ENCODE data around the gene TRIO.

TRIO gene

DNA sequence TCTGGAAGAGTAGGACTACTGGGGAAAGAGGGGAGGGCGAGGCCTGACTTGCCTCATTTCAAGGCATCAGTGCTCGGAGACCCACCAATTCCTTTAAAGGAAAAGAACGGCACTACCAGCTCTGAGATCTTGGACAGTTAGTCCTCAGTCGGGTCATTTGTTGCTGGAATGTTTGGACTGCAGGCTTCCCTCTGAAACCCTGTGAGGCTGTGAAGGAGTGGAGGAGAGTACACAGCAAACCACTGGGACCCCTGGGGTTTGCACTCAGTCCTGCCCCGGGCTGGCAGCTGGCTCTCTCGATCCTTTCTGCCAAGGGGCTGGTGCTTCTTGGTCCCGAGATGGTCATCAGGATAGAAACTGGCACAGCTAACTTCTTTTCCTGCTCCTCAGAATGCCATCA is 194.5 kb downstream of the TRIO start:
- DNase-seq: no peak

DNA sequence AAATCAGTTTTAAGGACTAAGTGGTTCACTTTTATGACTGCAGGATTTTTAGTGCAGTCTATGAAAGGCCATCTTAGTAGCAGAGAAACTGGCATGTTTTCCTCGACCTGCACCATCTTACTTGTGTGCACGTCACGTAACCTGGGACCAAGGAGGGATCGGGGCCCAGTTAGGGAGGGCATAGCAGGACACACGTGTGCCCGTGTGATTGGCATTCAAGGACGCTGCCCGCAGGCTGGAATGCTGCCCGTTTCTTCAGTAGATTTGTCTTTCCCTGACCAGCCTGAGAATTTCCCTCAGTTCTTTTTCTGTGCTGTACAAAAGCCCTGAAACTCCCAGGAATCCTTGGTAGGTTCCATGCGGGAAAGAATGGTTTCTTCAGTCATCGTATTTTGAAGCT is 196.3 kb downstream of the TRIO start:
- DNase-seq: no peak

DNA sequence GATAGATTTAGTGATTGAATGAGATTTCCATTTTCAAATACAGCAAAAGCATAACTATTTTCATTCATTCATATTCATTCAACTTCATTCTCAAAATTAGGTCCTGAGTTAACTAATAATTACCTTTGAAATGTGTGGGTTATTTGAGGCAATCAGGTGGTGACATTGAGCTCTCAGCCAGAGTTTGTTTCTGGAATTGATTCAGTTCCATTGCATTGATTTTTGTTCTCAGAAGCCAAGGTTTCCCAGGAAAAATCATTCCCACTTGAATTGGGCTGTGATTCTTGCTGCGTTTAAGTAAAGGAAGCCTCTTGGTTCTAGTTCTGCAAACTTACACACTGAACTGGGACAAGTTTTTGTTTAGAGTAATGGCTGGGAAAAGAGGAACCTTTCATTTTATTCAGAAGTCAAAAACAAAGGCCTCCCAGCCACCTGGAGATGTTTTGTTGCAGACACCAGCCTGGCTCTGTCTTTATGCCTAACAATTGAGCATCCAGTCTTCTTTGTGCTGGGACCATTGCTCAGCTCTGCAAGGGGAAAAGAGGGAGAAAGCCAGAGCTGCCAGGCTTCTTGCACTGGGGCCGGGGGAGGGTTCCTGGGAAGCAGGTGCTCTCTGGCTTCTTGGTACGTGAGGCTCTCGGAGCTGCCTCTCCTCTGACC is 198.6 kb downstream of the TRIO start:
- DNase-seq: no peak

DNA sequence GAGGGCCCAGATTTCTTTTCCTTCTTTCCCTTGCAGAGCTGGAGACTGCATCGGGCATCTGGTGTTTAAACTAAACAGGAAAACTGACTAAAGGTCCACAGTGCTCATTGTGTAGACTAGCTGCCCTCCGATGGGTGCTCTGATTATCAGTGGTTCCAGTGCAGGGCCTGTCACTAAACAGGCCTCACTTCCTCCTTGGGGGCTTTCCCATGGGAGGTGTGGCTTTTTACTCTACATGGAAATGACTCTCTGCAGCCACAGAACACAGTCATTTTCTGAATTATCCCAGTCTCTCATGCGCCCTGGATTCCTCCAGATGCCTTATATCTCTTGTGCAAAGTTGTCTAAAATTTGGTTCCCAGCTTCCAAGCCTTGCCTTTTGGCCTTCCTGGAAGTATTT is 199.2 kb downstream of the TRIO start:
- no peak for DNase-seq

DNA sequence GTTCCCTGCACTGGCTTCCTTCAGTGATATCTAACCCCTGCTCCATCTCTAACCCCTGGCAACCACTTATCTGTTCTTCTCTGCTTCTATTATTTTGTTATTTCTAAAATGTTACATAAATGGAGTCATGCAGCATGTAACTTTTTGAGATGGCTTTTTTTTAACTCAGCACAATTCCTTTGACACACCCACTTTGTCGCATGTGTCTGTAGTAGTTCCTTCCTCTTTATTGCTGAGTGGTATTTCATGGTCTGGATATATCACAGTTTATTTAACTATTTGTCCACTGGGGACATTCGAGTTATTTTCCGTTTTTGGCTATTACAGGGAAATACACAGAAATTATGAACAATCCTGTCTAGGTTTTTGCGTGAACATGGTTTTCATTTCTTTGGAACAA is 200.2 kb downstream of the TRIO start:
- DNase-seq: no peak

DNA sequence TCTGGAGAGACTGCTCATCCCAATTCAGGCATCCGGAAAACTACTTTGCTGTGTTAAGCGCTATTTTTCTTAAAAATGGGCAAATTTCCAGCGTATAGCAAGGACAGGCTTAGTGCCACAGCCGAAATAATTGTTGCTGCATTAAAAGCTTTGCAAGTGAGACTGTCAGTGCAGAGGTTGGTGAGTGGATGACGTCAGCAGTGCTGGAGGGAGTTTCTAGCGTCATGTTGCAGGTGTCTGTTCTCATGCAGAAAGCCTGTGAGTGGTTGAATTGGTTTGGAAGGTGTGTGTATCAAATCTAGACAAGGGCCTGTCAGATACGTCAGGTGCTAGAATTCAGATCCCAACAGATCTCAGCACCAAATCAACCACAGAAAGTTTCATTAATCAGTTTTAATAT is 204.4 kb downstream of the TRIO start:
- no peak for DNase-seq

DNA sequence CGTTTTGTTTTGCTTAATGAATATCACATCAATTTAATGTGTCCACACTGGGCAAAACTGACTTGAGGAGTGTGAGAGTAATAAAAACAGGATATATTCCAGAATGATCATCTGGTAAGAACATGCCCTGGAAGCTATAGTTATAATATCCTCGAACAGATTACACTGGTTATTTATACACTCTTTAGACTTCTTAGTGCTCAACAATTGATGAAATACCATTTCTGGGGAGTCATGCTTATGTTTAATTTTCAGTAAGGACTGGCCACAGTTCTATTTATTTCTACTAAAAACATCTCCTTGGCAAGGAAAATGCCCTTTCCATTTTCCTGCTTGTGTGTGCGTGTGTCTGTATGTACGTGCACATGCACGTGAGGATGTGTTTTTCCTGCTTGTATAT is 205.0 kb downstream of the TRIO start:
- DNase-seq: no peak

DNA sequence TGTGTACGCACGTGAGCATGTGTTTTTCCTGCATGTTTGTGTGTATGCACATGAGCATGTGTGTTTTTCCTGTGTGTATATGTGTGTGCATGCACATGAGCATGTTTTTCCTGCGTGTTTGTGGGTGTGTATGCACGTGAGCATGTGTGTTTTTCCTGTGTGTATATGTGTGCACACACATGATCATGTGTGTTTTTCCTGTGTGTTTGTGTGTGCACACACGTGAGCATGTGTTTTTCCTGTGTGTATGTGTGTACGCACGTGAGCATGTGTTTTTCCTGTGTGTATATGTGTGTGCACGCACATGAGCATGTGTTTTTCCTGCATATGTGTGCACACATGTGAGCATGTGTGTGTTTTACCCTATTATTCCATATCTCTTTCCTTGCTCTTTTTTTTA is 205.9 kb downstream of the TRIO start:
- DNase-seq: no peak

DNA sequence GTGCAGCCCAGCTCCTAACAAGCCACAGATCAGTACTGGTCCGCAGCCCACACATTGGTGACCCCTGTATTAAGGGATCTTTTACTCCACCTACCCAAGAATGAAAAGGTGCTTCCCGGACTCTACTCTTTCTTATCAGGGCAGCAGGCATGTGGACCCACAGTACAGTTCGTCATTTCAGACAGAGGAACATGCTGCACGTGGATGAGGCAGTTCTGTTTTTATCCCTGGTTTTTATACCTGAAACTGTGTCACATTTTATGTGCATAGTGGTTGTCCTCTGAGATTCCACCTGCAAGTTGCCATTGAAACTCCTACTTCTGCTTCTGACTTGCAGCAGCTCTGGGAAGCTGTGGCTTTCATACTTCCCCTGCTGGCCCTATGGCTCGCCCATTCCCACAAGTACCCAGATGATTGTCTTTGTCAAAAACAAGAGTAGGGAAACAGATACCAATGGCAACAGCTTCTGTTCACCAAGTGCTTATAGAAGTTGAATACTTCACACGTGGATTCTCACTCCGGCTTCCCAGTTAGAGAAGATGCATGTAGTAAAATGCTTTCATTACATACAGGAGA is 208.0 kb downstream of the TRIO start:
- DNase-seq: no peak

DNA sequence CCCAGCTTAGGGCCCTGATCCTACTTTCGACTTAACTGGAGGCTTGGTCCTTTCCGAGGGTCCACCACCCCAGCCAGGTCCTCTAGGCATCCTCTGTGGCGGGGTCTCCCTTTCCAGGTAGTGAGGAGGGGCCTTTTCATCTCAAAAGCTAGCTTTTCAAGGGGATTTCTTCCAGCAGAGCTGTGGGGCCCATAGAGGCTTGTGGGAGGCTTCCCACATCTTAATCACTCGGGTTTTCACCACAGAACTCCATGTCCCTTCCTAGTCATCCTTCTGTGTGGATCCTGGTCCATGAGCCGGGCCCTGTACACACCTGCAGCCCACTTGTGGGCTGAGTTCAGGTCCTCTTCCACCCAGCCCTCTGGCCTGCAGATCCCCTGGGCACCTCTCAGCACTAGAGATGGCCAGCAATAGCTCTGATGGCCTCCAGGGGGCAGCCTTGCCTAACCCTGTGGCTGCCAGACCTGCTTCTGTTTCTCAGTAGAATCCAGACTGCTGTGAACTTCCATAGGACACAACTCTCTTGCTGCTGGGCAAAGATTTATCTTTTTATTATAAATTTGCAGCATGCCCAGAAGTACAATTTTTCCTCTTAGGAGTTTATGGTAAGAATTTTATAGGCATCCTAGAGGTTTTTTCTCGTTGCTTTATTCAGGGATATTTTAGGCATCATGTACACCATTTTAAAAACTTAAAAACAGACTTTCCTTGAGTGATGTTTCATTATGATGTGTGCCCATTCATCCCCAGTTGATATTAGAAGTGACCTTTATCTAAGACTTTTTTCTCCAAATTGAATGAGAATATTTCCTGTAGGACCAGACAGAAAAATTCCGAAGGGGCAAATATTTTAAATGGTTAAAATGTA is 208.9 kb downstream of the TRIO start:
- peak in 1 of 2 experiments; percentile 64 for DNase-seq

DNA sequence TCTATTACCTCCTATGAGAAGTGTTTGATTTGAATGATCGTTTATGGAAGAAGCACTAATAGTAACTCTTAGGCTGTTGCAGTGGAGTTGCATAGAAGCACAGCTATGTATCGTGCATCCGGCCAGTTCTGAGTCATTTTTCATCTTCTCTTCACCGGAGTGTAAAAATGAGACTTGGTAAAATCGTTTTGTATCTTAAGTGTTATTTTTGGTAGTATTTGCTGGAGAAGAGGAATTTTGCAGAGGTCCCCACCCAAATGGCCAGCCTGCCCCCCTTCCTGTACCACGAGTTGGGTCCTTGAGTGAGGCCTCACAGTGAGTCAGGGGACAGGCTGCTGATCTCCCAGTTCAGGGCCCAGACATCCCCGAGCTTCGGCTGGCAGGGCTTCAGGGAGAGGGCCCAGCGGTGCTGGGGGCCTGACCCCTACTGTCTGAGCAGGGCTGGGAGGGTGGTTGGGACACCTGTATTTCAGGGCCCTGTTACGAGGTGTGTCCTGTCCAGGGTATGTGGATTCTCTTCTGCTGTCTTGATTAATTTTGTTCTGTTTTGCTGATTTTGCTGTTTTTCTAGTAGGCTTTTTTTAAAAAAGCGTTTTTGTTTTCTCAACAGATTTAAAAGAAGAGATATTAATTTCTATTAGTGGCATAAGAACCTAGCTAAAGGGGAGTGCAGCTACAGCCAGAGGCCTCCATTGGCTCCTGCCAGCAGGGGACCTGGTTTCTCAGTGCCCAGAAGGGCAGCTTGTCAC is 210.8 kb downstream of the TRIO start:
- no peak for DNase-seq

DNA sequence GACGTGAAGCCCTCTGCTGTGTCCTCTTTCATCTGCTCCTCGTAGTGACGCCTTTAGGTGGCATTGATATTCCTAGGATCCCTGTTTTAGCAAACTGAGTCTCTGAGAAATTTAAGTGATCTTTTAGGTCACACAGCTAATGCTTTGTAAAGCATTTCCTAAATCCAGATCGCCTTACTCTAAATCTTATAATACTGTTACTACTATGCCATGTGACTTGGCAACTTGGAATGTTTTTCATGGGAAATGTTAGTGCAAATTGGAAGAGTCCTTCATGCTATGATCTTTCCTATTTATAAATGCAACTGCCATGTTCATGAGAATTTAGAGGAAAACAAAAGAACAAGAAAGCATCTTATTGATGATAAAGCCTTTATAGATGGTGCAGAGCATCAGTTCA is 212.2 kb downstream of the TRIO start:
- no peak for DNase-seq

DNA sequence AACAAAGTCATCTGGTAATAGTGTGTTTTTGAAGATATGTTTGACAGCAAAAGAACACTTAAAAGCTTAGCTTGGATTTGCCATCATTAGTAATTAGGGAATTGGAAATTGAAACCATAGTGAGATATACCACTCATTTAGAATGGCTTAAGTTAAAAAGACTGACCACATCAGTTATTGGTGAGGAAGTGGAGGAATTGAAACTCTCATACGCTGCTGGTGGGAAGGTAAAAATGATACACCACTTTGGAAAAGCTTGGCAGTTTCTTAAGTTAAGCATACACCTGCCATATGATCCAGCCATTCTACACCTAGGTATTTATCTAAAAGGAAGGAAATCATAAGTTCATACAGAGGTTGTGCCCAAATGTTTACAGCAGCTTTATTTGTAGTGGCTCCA is 213.2 kb downstream of the TRIO start:
- DNase-seq: no peak

DNA sequence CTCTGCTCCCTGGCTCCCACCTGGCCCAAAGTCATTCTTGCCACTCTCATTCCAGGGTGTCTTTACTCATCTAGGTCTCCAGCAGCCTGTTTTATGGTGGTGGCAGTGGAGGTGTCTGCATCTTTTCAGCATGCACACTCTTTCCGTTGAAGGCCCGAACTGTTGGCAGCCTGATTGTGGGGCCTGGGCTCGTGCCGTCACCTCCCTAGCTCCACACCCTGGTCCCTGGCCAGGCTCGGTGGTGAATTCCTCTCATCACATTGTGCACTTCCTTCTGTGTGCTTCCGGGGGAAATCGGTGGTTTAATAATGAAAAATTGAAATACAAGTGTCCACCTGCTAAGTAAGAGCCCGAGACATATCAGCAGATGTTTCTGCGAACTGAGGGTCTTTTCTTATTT is 214.3 kb downstream of the TRIO start:
- DNase-seq: no peak

DNA sequence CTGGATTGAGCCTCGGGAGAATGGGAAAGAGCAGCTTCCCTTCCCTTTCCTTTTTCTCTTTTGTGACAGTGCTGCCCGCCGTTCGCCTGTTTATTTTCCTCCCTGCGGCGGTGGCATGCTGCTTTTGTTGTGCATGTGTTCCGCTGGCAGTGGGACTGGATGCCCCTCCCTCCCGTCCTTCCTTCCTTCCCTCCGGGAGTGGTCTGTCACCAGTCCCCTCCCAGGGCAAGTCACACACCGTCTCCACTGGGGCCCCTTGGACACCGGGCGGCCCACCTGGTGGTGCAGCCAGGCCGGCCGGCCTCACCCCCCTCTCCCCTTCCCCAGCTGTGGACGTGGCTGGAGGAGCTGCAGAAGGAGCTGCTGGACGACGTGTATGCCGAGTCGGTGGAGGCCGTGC is 214.7 kb downstream of the TRIO start:
- no peak for DNase-seq

DNA sequence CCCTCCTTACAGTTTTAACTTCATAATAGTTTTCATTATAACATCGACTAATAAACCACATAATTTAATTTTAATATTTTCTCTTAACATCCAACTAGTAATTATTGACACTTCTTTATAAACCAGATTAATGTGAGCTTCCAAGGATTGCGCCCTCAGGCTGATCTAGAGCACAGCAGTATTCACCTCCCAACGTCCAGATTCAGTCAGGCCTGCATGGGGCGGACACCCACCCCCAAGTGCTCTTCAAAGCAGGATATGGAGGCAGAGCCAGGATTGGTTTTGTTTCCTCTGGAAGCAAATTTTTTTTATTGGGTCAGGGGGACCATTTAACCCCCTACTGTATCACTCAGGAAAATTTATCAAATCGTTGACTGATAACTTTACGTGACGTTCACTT is 215.4 kb downstream of the TRIO start:
- no peak for DNase-seq

DNA sequence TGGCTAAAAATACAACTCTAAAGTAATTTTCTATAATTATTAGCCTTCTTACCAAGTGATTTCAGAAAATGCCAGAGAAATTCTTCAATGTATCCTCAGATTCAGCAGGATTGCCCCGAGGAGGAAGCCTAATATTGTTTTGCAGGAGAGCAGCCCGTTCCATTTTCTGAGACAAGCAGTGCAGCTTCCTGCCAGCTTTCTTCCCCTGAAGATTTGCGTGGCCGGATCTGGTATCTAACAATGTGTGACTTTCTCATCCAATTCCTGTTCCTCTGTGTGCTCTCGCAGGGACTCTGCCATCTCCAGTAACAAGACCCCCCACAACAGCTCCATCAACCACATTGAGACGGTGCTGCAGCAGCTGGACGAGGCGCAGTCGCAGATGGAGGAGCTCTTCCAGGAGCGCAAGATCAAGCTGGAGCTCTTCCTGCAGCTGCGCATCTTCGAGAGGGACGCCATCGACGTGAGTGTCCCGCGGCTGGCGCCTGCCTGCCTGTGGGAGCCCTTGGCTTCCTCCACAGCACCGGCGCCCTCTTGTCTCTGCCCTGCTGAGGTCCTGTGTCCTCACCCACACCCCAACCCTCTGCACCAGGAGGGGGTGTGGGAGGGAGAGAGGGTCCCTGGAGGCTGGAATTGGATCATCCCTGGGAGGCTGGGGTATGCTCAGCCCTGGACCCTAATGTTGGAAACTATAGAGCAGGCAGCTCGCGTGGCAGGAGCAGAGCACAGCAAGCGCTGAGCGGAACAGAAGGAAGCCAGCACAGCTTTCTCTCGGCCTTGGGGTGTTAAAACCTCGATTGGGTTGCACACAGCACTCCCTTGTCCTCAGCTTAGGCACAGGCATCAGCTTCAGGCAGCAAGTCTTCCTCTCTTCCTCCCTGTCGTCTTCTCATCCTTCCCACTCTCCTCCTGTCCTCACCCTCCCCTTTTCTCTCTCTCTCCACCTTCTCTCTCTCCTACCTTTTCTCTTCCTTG is 216.2 kb downstream of the TRIO start:
- no peak for DNase-seq

DNA sequence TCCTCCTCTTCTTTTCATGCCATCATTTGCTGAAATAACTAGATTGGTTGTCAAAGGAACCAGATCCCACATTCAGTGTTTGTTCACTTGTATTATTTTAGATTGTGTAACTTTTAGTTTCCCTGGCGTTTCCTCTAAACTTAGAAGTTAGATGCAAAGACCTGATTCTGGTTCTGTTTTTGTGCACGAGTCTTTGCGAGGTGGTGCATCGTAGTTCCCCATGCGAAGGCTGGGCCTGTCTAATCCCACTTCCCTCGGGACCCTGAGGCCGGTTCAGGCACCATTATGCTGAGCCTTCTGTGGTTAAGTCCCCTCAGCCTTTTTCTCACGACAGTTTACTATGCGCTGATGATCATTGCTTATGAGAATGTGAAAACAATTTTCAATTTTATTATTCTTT is 219.3 kb downstream of the TRIO start:
- DNase-seq: no peak

DNA sequence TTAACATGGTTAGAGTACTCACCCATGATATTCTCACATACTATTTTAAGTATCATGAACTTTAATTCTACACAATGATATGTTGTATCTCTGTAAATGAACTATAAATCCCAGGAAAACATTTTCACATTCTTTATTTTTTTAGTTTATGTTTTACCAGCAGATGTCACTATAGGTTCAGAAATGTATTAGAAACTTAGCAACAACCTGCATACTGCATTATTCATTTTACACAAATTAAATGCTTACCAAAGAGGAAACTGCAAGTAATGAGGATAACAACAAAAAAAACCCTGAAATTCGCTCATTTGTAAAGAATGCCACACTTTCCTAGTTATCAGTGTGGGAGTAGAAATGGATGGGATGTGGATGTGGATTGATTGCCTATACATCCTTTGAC is 221.0 kb downstream of the TRIO start:
- no peak for DNase-seq

DNA sequence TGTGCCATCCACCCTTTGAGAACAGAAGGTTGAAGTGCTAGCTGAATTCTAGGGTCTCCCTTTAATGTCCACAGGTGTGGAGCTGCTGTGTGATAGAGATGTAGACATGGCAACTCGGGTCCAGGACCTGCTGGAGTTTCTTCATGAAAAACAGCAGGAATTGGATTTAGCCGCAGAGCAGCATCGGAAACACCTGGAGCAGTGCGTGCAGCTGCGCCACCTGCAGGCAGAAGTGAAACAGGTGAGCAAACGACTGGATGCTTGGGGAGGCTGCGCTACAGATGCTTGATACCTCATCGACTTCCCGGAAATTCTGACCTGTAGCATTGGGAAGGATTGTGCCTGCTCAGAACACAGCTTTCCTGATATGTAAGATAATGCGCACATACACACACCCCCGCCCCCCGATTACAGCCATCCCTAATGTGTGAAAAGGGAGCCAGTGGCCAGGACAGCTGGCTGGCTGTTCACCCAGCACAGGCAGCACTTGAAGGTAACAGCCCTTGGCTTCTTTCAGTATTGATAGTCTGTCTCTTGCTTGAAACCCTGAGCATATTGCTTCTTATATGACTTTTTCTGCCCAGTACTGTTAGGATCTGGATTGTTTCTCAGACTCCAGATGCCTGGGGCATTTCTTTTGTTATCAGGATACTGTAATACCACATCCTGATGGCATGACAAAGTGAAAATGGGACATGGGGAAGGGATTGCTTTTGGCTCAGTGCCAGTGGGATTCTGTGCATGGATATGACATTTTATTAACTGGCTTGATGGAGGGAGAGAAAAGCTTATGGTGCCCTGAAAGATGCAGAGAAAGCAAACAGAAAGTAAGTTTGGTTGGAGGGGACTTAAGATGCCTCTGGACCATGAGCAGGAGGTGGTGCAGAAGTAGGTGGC is 221.7 kb downstream of the TRIO start:
- DNase-seq: no peak

DNA sequence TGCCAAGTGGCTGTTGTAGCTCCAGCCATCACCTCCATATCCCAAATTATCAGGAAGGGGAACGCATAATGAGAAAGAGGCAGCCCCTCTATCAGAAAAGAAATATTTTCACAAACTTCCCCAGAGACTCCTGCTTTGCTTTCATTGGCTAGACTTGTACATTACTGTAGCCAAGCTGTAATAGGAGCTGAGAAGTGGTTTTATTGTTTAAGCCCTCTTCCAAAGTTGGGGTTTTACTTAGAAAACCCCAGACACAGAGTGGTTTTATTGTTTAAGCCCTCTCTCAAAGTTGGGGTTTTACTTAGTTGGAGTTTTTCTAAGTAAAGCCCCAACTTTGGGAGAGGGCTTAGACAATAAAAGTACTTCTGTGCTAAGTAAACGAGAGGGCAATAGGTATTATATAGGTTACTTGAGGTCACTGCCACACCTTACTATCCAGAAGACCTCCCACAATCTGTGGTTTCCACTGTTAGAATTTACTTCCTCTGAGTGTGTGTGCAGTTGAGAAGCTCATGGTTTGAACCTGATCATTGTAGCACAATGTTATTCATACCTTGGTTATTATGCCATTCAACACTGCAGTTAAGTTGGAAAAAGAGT is 222.8 kb downstream of the TRIO start:
- no peak for DNase-seq
